Brain microvascular endothelial cell (primary cell): ENCODE measurements around the gene ZNF525.
"Not testable (repeated sequence)": the region's sequence is repeated elsewhere in the genome, so short reads cannot be mapped to it uniquely, and the experiment has no call there.

Experiments
- DNase-seq: peaks from one replicate; pipeline ENCODE4 v3.0.0-alpha.2; 2020
- H3K27ac ChIP-seq: fragments of 250-450 bp; sonication (Bioruptor Pico); 2 replicates; pipeline ENCODE4 v1.5.1; 2020; ENCODE audit warnings: mild to moderate bottlenecking, moderate library complexity
- H3K27me3 ChIP-seq: fragments of 250-450 bp; sonication (Bioruptor Pico); replicated peaks from 2 replicates; pipeline ENCODE4 v1.5.1; 2020; ENCODE audit warnings: mild to moderate bottlenecking
- H3K36me3 ChIP-seq: fragments of 250-450 bp; sonication (Bioruptor Pico); replicated peaks from 2 replicates; pipeline ENCODE4 v1.5.1; 2020; ENCODE audit warnings: mild to moderate bottlenecking
- H3K4me3 ChIP-seq: 2 replicates; pipeline ENCODE4 v1.5.1; 2011; ENCODE audit warnings: low read depth, mild to moderate bottlenecking, control low read depth, low read length, moderate library complexity
- in situ Hi-C: cut with HindIII; loops from 2 replicates; pipeline ENCODE4 v1.10.0; 2017; ENCODE audit warnings: low sequenced_read_pairs, low pct_ligation_motif_present
- TF ChIP-seq, protein P1 (sequence below): IDR thresholded peaks from 2 replicates; pipeline ENCODE4 v1.5.1; 2011; ENCODE audit warnings: low read depth, mild to moderate bottlenecking, moderate library complexity, low read length, control low read depth, inconsistent platforms; ENCODE audit errors: missing control alignments

Gene ZNF525

DNA sequence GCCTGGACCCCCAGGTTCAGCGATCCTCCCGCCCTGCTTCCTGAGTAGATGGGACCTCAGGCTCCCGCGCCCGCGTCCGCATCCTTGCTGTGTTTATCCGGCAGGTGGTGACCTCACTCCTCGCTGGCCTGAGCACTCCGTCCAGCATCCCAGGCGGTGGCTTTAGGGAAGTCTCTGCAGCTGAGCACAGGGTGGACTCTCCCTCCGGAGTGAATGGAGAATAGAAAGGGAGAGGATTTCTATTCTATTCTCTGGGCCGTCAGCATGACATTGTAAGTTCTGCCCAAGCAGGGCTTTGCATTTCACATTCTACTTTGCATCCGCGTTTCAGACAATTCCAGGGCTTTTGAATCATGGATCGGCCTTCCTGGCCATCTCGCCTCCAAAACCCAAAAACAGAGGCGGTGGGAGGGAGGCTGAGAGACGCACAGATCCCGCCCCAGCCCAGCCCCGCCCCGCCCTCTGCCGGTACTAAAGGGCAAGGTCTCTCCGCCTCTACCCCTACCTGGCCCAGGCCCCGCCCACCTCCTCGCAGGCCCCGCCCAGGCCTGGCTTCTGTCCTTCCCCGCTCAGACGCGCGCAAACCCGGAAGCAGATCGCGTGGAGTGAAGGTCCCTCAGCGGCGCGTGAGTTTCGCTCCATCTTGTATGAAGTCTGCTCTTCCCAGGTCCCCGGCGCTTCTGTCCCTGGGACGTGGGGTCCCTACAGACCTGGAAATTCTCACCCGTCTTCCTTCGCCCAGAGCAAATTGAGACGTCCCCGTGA, at the start of gene ZNF525:
TSS of gene ZNF525 (plus strand) at position 572 of the 765 bp plus-strand sequence. CDS start 6,577 bp downstream, outside the sequence.
- DNase-seq, result peak; percentile 69
- Histone ChIP-seq H3K36me3 (no peaks in the 10 kb centered on the region), H3K27ac (no peak within 1 kb of the TSS), H3K27me3 (no peaks in the 10 kb centered on the region), H3K4me3 (peak within 1 kb of the TSS; percentile 69)
- in situ Hi-C loops, result no loop called here
- TF ChIP-seq, protein P1, sequence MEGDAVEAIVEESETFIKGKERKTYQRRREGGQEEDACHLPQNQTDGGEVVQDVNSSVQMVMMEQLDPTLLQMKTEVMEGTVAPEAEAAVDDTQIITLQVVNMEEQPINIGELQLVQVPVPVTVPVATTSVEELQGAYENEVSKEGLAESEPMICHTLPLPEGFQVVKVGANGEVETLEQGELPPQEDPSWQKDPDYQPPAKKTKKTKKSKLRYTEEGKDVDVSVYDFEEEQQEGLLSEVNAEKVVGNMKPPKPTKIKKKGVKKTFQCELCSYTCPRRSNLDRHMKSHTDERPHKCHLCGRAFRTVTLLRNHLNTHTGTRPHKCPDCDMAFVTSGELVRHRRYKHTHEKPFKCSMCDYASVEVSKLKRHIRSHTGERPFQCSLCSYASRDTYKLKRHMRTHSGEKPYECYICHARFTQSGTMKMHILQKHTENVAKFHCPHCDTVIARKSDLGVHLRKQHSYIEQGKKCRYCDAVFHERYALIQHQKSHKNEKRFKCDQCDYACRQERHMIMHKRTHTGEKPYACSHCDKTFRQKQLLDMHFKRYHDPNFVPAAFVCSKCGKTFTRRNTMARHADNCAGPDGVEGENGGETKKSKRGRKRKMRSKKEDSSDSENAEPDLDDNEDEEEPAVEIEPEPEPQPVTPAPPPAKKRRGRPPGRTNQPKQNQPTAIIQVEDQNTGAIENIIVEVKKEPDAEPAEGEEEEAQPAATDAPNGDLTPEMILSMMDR, result peak; percentile 35

DNA sequence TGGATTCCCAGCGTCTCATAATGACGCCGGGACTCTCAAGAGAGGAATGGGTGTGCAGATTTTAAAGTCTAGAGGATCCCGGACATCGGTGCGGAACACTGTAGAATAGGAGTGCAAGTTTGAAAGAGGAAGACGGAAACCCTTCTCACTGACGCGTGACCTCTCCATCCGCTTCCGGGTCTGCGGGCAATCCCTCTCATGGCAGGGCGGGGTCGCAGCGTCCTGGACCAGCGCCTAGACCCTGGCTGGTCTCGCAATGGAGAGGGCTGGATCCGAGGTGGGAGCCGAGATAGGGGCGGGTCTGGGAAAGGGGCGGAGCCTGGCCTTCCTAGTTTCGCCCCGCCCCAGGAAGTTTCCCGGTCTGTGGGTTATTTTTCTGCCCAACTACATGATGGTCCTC, 36.5 kb upstream of the ZNF525 start:
- H3K4me3 ChIP-seq, result no peak overlapping the region
- TF ChIP-seq, protein P1, result no peak
- H3K27me3 ChIP-seq, result no peaks in the 10 kb centered on the region
- H3K27ac ChIP-seq, result no peak overlapping the region
- in situ Hi-C loops, result no loop called here
- no peaks in the 10 kb centered on the region for H3K36me3 ChIP-seq
- no peak for DNase-seq

- Histone ChIP-seq H3K27me3 (no peaks in the 10 kb centered on the region), H3K4me3 (no peak overlapping the region), H3K36me3 (no peaks in the 10 kb centered on the region), H3K27ac (no peak overlapping the region)
- TF ChIP-seq, protein P1, result no peak
- DNase-seq, result no peak
- in situ Hi-C loops, result no loop called here
These were observed 33.0 kb upstream of the ZNF525 start for GRCh38 chr19:53332484-53332883.

- in situ Hi-C loops, result no loop called here
- TF ChIP-seq, protein P1, result no peak
- Histone ChIP-seq H3K4me3 (peak overlapping the region; percentile 90), H3K27ac (peak overlapping the region; percentile 13), H3K27me3 (no peaks in the 10 kb centered on the region), H3K36me3 (no peaks in the 10 kb centered on the region)
- peak; percentile 41 for DNase-seq
These were observed 32.4 kb upstream of the ZNF525 start for GRCh38 chr19:53333066-53333462.

DNA sequence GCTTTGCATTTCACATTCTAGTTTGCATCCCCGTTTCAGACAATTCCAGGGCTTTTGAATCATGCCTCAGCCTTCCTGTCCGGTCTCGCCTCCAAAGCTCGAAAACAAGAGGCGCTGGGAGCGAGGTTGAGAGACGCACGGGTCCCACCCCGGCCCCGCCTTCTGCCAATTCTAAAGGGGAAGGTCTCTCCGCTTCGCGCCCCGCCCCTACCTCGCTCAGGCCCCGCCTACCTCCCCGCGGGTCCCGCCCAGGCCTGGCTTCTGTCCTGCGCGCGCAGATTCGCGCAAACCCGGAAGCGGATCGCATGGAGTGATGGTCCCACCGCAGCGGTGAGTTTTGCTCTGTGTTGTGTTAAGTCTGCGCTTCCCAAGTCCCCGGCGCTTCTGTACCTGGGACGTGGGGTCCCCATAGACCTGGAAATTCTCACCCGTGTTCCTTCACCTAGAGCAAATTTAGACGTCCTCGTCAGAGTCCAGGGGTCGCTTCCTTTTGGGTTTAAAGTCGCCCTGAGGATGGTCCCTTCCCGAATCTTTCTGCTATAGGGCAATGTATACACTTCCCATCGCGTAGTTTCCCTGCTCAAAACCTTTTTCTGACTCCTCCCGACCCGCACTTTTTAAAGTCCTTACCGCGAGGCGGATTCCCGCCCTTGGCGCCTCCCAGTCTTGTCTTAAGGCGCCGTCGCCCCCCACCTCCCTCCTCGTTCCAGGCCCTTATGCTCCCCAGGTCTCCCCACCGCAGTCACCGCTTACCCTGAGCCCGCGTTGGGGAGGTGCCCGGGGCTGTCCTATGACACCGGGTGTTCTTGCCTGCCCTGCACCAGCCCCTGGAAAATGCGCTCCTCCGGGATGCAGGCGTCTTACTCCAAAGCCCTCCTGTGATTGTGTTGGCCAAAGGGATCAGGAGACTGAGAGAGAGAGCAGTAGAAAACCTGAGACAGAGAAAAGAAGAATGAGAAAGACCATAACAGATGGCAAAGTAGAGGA, 31.7 kb upstream of the ZNF525 start, which contains the start of gene ZNF845:
TSS of gene ZNF845 (plus strand) at position 287 of the 987 bp plus-strand sequence. CDS start 7,559 bp downstream, outside the sequence.
- DNase-seq, result peak; percentile 92
- peak within 1 kb of the TSS; percentile 90 for H3K4me3 ChIP-seq
- H3K27me3 ChIP-seq, result no peaks in the 10 kb centered on the region
- H3K36me3 ChIP-seq, result no peaks in the 10 kb centered on the region
- H3K27ac ChIP-seq, result peak within 1 kb of the TSS; percentile 15
- TF ChIP-seq, protein P1, result no peak
- in situ Hi-C loops, result no loop called here

DNA sequence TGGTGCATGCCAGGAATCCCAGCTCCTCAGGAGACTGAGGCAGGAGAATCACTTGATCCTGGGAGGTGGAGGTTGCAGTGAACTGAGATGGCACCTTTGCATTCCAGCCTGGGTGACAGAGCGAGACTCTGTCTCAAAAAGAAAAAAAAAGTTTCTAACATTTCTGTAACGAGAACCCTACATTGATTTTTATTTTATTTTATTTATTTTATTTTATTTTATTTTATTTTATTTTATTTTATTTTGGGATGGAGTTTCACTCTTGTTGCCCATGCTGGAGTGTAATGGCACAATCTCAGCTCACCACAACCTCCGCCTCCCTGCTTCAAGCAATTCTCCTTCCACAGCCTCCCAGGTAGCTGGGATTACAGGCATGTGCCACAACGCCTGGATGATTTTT, 21.1 kb upstream of the ZNF525 start:
- peaks cover 34% of the 10 kb centered on the region for H3K36me3 ChIP-seq
- H3K27me3 ChIP-seq, H3K27ac ChIP-seq, DNase-seq, H3K4me3 ChIP-seq, in situ Hi-C loops: not testable (repeated sequence)
